ENCODE data around the gene MCTP2.

MCTP2 gene, protein sequence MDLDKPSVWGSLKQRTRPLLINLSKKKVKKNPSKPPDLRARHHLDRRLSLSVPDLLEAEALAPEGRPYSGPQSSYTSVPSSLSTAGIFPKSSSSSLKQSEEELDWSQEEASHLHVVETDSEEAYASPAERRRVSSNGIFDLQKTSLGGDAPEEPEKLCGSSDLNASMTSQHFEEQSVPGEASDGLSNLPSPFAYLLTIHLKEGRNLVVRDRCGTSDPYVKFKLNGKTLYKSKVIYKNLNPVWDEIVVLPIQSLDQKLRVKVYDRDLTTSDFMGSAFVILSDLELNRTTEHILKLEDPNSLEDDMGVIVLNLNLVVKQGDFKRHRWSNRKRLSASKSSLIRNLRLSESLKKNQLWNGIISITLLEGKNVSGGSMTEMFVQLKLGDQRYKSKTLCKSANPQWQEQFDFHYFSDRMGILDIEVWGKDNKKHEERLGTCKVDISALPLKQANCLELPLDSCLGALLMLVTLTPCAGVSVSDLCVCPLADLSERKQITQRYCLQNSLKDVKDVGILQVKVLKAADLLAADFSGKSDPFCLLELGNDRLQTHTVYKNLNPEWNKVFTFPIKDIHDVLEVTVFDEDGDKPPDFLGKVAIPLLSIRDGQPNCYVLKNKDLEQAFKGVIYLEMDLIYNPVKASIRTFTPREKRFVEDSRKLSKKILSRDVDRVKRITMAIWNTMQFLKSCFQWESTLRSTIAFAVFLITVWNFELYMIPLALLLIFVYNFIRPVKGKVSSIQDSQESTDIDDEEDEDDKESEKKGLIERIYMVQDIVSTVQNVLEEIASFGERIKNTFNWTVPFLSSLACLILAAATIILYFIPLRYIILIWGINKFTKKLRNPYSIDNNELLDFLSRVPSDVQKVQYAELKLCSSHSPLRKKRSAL

DNA sequence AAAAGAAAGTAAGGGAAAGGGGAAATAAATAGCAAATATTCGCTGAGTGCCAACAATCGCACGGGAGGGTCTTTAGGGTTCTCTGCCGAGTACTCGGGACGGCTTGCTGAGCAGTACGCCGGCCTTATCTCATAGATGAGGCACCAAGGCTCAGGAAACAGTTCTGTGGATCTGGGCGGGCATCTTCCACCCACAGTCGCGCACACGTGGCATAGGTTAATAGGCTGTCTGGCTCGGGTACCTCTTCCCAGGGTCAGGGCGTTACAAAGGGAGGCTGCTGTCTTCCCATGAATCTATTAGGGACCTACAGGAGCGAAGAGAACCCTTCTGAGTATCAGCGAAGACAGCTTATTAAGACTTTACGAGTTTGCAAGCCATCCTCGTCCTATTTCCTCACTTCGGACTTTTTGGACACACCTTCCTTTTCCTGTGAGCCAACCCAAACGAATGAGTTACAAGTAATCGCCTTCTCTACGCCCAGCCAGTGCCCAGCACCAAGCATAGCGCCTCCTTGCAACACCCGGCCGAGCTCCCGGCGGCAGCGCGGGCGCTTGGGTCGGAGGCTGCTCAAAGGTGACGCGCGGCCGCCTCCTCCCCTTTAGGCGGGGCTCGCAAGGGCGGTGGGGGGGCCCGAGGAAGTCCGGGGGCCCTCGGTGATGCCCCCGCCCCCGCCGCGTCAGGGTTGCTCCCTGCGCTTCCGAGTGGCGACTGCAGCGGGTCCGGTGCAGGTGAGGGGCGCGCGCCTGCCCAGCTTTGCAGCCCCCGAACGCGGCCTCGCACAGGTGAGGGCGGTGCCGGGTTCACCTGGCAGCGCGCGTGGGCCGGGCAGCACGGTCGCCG lies at the start of gene MCTP2:
TSS of gene MCTP2 (plus strand) at position 679 of the 840 bp plus-strand sequence. CDS start 66,705 bp downstream, outside the sequence.
- no peak for DNase-seq

DNA sequence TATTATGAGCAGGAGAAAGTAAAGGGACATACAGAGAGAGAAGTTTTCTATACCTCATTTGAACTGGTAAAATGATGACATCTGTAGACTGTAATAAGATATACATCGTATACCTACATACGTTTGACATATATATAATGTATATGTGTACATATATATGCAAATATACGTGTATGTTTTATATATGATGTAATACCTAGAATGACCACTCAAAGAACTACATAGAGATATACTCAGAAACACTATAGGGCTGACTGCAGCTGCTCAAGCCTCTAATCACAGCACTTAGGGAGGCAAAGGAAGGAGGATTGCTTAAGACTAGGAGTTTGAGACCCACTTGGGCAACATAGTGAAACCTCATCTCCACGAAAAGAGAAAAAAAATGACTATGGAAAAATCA lies 48.5 kb upstream of the MCTP2 start:
- DNase-seq: no peak

DNA sequence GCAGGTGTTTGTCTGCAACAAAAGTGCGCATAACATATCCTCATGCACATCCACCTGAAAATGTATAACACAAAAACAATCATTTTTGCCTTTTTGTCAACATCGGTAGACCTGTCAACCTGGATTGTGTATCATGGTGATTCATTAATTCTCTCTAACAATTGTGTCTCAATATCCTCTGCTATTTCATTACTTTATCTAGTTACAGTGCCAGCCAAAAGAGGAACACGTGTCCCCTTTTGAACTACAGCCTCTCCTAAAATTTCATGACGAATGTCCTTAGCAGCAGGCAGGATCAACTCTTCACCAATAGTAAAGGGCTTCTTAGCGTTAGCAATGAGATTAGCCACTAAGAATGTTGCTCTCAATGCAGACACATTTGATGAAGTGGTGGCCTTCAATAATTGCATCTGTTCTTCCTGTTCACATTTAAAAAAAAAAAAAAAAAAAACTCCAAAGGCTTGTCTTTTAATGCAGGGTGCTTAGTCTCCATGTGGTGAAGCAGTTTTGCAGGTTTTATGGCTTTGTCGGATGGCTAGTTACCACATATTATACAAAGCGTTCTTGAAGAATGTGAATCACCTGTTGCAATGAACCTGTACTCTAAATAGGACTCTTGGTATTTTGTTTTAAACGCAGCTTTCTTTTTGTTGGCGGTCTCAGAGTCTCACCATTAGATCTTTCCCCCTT lies 45.7 kb upstream of the MCTP2 start:
- DNase-seq: no peak

DNA sequence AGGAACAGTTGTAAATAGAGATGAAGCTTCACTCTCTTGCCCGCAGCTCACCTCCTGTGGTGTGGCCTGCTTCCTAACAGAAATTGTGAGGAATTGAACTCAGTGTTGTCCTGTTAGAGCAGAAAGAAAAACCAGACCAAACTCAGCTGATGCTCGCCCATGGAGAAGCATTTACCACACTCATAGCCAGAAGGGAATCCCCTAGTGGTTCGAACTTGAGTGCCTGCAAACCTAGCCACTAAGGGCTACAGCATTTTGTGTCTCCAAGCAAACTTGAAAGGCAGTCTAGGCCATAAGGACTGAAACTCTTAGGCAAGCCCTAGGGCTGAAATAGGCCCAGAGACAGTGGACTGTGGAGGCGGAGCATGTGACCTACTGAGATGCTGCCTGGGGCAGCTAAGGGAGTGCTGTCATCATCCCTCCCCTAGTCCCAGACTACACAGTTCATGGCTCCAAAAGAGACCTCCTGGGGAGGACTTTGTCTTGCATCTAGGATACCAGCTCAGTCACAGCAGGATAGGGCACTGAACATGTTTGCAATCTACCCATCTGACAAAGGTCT lies 44.5 kb upstream of the MCTP2 start:
- DNase-seq: no peak

DNA sequence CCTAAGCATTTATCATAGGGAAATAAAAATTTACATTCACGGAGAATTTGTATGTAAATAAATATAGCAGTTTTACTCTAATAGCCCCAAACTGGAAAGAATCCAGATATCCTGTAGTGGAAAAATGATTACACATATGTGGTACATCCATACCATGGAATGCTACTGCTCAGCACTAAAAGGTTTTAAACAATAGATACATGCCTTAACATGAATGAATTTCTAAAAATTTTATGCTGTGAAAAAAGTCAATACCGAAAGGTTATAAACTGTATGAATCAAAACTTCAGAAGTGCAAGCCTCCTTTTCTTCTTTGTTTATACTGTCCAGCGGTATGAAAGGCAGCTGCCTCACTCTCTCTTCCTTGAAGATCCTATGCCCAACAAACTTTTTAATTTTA lies 37.5 kb upstream of the MCTP2 start:
- no peak for DNase-seq

DNA sequence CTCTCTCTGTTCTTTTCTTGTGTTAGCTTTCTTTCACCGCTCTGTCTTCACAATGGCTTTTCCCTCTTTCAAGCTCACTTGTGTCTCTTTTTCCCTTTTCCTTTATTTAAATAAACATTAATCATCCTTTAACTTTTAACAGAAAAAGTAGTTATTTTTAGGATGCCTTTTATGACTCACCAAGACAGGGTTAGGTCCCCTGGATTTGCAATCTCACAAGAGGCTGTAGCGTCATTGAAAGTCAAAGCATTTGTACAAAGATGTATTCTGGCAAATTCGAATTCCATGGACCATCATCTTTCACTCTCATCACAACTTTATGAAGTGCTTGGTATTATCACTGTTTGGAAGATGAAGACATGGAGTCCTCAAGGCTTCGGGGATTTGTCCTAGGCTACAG lies 34.8 kb upstream of the MCTP2 start:
- no peak for DNase-seq

DNA sequence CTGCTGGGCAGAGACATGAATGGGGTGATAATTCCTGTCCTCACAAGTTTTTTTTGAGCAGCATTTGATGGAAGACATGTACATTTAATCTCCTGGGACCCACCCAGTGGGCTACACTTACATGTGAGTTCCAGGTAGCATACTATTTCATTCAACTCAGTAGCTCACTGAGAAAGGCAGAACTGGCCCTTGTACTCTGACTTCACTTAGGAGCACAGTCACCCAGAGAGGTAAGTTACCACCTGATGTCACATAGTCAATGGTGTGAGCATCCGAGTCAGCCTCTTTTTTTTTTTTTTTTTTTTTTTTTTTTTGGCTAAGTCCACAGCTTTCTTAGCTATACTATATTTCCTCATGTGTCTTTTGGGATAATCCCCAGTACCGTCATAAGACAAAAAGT lies 32.7 kb upstream of the MCTP2 start:
- no peak for DNase-seq

DNA sequence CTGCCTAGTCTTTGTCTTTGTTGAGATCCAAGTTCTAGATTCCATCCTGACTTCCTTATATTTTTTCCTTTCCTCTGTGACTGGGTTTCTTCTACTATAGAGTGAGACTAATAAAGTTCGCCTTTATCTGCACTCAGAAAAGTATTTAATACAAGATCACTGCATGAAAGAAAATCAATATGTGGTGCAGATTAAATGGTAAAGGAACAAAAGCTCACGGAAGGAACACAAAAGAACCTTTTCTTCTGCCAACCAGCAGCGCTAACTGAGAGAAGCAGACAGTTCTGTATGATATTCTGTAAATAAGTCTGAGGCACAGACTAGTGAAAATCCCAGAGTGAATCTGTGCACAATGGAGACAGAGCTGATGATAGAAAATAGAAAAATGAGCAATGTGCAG lies 31.6 kb upstream of the MCTP2 start:
- no peak for DNase-seq

DNA sequence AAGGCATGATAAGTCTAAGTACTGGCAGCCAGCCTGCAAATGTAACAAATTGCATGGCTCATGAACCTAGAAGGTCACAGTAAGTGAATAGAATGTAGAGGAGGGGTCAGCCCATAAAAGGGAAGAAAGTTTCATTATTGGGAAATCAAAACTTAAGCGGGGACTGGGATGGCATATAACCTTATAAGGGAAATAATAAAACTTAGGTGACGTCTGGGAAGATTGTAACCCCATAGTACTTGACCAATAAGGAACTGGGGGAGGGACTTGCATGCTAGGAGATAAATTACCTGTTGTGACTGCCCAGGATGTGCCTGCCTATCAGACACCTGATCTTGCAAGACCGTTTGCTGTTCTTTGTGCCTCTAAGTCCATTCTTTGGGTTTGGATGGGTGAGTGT lies 28.1 kb upstream of the MCTP2 start:
- DNase-seq: no peak

DNA sequence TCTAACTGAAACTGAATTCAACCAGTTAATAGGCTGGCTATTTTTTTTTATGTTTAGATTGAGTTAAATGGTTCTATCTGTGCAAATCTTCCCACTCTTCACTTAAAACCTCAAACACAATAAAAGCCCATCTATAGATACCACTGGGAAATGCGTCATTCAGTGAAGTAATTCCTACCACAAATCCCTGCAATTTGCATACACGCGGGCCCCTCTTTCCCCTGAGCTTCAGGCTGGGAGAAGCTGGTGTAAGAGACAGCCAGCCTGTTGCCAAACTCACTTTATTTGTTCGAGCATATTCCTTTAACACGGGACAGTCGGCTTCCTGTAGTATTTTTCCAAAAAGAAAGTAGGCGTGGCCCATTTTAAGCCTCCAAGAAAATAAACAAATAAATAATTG lies 26.0 kb upstream of the MCTP2 start:
- no peak for DNase-seq

DNA sequence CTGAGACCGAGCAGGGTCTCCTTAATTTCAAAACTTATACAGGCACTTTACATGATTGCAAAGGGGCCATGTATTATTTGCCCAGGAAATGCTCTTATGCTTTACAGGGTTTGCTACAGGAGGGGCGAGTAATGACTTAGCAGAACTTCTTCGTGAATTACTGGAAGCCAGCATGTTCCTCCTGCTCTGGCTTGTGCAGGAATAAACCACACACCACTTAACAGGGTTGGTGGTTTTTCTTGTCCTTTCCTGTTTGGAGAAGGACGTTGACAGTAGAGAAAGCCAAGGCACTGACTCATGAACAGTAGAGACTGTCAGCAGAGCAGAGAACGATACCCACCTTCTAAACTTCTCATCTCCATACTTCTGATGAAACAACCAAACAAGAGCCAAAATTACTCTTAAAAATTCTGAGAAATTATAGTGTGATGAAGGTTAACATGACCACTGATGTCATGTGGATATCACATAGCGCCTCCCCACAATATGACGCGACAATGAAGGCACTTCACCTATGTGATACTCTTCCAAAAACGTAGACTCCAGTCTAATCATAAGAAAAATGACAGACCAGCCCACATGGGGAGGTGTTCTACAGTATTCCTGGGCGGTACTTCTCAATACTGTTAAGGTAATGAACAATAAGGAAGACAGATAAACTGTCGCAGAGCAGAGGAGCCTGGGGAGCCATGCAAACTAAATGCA lies 24.7 kb upstream of the MCTP2 start:
- DNase-seq: no peak

DNA sequence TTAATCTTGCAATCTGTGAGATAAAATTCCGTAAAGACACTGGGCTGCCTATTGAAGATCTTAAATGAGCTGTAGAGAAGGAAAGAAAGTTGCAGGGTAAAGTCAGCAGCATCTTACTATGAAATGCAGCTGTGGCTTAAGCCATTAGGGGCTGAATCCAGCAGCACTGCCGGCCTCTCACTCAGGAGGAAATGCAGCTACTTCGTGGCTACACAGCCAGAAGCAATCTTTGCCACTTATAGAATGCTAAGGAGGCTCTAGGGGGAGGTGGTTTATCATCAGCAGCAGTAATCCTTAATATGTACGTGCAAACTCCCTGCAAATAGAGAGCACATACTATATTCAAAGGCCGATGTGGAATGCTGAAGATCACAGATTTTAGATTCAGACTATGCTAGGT lies 19.1 kb upstream of the MCTP2 start:
- no peak for DNase-seq

DNA sequence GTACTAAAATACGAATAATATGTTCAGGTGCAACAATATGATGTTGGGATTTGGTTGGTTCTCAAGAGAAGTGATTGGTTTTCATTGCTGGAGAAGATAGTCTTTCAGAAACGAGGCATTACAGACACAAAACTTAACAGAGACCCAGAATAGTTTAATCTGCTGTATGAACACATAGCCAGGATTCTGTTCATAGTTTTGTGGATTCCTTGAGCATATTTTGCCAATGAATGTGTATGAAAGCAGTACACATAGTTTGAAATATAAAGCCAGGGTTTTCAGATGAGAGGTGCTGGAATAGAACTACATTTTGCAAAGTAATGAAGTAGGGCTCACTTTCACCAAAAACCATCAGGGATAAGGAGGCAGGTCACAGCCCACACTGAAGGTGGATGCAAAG lies 5.7 kb upstream of the MCTP2 start:
- no peak for DNase-seq

DNA sequence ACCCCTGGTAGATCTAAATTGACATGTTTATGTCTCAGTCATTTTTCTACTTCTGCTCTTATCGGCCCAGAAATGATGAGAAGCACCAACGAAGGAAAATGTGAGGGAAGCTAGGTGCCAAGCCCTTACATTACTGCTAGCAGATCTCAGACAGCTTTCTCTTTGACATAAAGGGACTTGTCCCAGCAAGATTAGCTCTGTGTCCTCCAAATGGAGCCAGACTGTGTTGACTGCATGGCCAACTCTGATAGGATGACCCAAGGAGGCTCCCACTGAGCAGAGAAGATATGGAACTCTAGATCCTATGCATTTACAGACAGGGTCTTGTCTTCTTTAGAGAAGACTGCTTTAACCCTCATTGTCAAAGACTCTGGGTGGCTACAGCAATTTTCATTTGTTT lies 2.8 kb upstream of the MCTP2 start:
- DNase-seq: no peak

DNA sequence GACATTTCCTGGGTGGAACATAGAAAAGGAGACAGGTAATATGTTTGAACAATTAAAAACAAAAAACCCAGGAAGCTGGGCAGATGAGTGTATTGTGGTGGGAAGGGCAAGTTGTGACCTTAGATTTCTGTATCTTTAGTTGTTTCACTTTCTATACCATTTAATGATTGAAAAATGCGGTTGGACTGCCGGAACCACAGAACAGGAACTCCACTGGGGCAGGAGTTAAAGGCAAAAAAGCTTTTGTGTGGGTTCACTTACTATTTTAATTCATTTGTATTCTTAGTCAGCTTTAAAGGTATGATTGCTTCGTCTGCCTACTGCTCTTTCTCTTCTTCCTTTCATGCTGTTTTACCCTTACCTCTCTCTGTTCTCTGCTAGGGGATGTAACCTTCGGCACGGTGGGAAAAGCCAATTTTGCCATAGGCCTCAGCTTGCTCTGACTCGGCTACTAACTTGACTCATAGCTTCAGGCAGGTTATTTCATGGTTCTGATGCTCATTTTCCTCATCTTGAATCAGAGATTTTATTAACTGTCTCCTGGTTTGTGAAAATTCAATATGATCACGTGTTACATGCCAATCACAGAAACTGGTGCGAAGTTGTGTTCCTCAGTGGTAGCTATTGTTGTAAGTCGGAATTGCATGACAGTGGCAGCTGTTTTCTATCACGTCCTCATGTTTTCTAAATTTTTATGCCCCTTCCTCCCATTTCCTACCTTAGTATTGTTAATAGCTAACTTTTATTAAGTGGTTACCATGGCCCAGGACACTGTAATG lies 1.6 kb upstream of the MCTP2 start:
- no peak for DNase-seq

DNA sequence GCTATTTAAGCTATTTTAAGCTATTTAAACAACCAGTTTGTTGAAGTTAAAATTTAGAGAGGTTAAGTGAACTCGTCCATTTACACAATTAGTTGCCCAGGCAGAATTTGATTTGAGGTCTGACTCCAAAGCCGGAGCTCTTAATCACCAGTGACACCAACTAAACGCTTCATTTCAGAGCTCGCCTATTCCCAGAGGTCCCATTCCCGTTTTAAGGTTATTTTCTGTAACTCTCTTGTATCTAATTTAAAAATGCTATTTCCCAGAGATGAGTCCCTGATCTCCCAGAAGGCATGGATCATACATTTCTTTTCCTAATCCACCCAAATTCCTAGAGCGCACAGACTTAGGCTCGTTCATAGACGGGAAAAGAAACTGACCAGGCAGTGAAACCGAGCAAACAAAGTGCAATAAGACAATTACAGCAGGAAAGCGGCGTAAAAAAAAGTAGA lies 904 bp upstream of the MCTP2 start:
- no peak for DNase-seq

DNA sequence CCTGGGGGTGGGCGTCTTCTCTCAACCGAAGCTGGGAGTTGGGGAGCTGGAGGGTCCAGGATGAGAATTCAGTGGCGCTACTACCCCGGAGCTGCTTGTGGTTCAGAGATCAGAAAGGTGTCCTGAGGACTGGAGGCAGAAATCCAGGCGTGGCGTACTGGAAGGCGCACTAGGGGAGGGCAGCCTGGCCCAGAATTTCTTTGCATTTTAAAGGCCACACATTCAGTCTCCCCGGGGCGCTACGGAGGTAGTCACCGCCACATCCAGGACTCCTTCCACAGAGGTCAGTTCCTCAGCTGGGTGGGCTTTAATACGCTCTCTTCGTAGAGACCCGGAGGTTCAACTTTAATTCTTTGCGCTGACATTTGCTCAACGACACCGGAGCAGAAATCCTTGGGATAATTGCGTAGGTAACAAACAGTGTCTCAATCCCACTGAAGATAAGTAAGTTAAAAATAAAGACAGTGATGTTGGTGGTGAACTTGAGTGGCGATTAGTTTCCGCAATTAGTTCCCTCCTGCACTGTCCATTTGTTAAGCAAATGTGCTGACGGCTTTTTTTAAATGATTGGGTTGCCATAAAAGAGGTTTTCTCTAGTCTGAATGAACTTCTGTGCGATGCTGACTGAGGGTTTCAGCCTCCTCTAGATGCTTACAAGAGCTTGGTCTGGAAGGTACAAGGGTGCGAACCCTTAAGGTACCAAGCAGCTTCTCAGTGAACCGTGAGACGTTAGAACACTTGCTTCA lies 535 bp downstream of the MCTP2 start:
- DNase-seq: no peak

DNA sequence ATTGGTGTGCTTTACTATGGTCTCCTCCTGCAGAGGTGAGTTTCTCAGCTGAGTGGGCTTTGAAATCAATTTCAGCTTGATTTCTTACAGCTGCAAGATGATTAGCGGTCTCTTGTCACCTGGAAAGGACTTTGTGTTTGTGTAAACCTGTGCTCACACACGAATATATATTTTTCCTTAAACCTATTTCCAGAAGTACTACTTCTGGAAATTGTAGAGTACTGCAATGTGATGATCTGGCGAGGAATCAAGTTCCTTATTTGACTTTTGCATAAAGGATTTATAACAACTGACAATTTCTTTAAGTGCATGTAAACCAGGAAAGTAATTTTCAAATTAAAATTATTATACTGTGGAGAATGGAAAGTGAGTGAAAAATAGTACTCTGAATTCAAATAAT lies 2.1 kb downstream of the MCTP2 start:
- DNase-seq: no peak

DNA sequence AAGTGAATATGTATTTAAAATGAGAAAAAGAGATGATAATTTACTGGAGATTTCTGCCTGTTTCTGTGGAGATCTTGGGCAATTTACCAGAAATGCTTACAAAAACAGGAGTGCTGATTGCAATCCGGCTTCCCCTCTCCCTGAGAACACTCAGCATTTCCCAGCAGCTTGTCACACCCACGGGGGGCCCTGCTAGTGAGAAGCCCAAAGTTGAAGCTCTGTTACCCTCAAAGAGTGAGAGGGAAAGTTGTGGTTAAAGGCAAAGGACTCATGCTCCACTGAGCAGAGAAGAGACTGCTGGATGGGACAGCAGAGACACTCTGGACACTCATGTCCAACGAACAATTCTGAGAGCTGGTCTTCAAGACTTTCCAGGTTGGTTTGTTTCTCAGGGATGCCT lies 2.9 kb downstream of the MCTP2 start:
- DNase-seq: no peak

DNA sequence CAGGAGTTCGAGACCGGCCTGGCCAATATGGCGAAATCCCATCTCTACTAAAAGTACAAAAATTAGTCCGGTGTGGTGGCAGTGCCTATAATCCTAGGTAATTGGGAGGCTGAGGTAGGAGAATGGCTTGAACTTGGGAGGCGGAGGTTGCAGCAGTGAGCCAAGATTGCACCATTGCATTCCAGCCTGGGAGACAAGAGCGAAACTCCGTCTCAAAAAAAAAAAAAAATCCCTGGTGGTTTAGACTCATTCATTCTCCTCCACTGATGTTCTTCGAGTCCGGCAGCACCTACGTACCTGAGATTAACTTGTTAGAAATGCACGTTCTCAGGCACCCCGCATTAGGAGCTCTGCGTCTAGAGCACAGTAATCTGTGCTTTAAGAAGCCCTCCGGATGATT lies 3.7 kb downstream of the MCTP2 start:
- no peak for DNase-seq
